Activated T-cell treated with anti-CD3 and anti-CD28 coated beads, Interleukin-2, amount 50 U/mL, for 24 hours (primary cell): ENCODE data around the gene SLC7A14.

Source experiments
- DNase-seq: peaks from one replicate; pipeline ENCODE4 v3.0.0-alpha.2; 2020
- H3K27ac Mint-ChIP-seq: 2 replicates; pipeline ENCODE4 v1.8.0; 2020; ENCODE audit warnings: mild to moderate bottlenecking, mixed read lengths
- H3K27me3 Mint-ChIP-seq: 2 replicates; pipeline ENCODE4 v1.8.0; 2020; ENCODE audit warnings: mixed read lengths
- H3K36me3 Mint-ChIP-seq: 2 replicates; pipeline ENCODE4 v1.8.0; 2020; ENCODE audit warnings: low read depth, mixed read lengths
- H3K4me1 Mint-ChIP-seq: 2 replicates; pipeline ENCODE4 v1.8.0; 2020; ENCODE audit warnings: low read depth, mixed read lengths
- H3K4me3 Mint-ChIP-seq: 2 replicates; pipeline ENCODE4 v1.8.0; 2020; ENCODE audit warnings: mild to moderate bottlenecking, moderate library complexity, mixed read lengths
- H3K9me3 Mint-ChIP-seq: 2 replicates; pipeline ENCODE4 v1.8.0; 2020; ENCODE audit warnings: mixed read lengths

SLC7A14 gene

GRCh38 chr3:170420307-170420821 lies 165.5 kb downstream of the SLC7A14 start:
- Mint-ChIP-seq H3K36me3 (no peaks in the 10 kb centered on the region), H3K4me1 (peaks cover 12% of the 10 kb centered on the region), H3K4me3 (no peak overlapping the region), H3K27ac (no peak overlapping the region), H3K27me3 (peaks cover 51% of the 10 kb centered on the region), H3K9me3 (no peaks in the 10 kb centered on the region)
- no peak for DNase-seq

DNA sequence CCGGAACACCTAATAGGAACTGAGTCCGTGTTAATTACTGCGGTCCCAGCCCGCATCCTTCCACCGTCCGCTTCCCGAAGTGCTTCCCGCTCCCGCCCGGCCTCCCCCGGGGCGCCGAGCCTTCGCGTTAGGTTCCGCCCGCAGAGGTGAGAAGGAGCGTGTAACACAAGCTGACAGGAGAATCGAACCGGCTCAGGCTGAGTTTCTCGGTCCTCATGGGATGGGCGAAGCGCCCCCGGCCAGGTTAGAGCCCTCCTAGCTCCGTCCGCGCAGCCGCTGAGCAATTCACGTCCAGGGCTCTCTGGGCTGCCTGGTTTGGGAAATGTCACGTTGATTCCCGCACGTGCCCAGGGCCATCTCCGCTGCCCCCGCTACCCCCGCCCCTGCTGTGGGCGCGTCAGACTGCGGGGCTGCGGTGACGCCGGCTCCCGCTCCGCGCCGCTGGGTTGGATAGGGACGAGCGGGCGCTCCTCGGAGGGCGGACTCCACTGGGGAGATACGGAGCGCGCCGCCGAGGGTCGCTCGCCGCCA lies 166.3 kb downstream of the SLC7A14 start:
- Mint-ChIP-seq H3K36me3 (no peaks in the 10 kb centered on the region), H3K27ac (no peak overlapping the region), H3K4me3 (no peak overlapping the region), H3K4me1 (peaks cover 13% of the 10 kb centered on the region), H3K9me3 (no peaks in the 10 kb centered on the region), H3K27me3 (peaks cover 52% of the 10 kb centered on the region)
- DNase-seq: peak; percentile 40

DNA sequence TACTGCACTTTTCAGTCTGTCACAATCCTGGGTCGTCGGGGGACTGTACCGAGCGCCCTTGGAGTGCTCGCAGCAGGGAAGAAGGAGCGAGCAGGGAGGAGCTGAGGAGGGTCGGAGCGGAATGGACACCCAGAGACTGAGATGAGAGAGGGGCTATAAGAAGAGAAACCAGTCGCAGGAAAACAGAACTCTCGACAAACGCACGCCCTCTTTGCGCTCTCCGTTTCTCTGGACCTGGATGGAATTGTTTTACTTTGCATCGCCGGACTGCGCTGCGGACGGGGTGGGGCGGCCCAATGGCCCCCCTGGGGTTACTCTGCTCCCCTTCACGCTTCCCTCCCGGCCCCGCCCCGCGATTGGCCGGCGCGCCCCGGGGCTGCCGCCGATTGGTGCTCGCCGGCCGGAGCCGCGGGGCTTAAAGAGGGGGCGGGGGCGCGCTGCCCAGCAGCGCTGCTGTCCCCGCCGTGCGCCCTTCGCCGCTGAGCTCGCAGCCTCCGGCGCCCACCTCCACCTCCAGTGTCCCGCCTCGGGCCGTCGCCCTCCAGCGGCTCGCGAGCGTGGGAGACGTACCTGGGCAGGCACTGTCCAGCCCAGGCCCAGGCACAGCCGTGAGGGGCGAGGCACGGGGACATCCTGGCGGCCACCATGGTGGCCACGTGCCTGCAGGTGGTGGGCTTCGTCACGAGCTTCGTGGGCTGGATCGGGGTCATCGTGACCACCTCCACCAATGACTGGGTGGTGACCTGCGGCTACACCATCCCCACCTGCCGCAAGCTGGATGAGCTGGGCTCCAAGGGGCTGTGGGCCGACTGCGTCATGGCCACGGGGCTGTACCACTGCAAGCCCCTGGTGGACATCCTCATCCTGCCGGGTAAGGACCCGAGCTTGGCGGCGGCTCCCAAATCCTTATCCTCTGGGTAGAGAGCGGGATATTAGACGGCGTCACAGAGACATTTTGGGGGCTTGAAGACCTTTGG lies 167.2 kb downstream of the SLC7A14 start, which contains the start of gene CLDN11:
Gene CLDN11, plus strand, starts transcription at position 447 of the 977 bp plus-strand sequence. Its CDS starts 199 bp downstream, at position 646.
- no peak for DNase-seq
- no peaks in the 10 kb centered on the region for H3K36me3 Mint-ChIP-seq
- no peak within 1 kb of the TSS for H3K27ac Mint-ChIP-seq
- no peaks in the 10 kb centered on the region for H3K9me3 Mint-ChIP-seq
- peak within 1 kb of the TSS; percentile 64 for H3K4me3 Mint-ChIP-seq
- H3K4me1 Mint-ChIP-seq: peaks cover 15% of the 10 kb centered on the region
- peaks cover 51% of the 10 kb centered on the region for H3K27me3 Mint-ChIP-seq

GRCh38 chr3:170417090-170417489 lies 168.8 kb downstream of the SLC7A14 start:
- Mint-ChIP-seq H3K4me3 (no peak overlapping the region), H3K9me3 (no peaks in the 10 kb centered on the region), H3K27ac (no peak overlapping the region), H3K27me3 (peaks cover 54% of the 10 kb centered on the region), H3K36me3 (no peaks in the 10 kb centered on the region), H3K4me1 (peaks cover 15% of the 10 kb centered on the region)
- no peak for DNase-seq

GRCh38 chr3:170414202-170414663 lies 171.6 kb downstream of the SLC7A14 start:
- DNase-seq: no peak
- no peak overlapping the region for H3K4me3 Mint-ChIP-seq
- no peaks in the 10 kb centered on the region for H3K36me3 Mint-ChIP-seq
- H3K9me3 Mint-ChIP-seq: no peaks in the 10 kb centered on the region
- no peak overlapping the region for H3K27ac Mint-ChIP-seq
- H3K27me3 Mint-ChIP-seq: peaks cover 29% of the 10 kb centered on the region
- peaks cover 10% of the 10 kb centered on the region for H3K4me1 Mint-ChIP-seq

- H3K4me3 Mint-ChIP-seq: no peak overlapping the region
- no peaks in the 10 kb centered on the region for H3K9me3 Mint-ChIP-seq
- DNase-seq: no peak
- H3K27ac Mint-ChIP-seq: no peak overlapping the region
- H3K36me3 Mint-ChIP-seq: no peaks in the 10 kb centered on the region
- peaks cover 23% of the 10 kb centered on the region for H3K27me3 Mint-ChIP-seq
- H3K4me1 Mint-ChIP-seq: peaks cover 5% of the 10 kb centered on the region
These were observed 172.6 kb downstream of the SLC7A14 start for GRCh38 chr3:170413291-170413690.

DNA sequence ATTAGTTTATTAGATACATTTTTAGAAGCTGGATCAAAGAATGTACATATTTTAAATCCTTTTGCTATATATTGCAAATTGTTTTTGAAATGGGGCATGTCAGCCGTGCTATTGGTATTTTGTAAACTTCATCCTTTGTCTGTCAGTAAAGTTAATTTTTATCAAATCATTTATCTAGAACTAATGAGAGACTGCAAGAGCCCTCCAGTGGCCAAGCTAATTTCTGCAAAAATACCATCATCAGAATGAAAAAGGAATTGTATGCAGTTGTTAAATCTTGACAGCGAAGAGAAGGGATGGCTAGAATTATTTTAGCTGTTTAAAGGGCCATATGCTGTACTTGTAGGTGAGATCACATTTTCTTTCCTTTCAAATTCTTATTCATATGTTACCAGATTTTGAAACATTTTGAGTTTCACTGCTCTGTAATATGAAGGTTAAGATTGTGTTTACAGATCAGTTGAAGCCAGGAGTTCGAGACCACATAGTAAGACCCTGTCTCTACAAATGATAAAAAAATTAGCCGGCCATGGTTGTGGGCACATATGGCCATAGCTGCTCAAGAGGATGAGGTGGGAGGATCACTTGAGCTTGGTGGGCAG lies 175.3 kb downstream of the SLC7A14 start:
- Mint-ChIP-seq H3K27me3 (peaks cover 5% of the 10 kb centered on the region), H3K4me3 (no peak overlapping the region), H3K27ac (no peak overlapping the region), H3K36me3 (no peaks in the 10 kb centered on the region), H3K9me3 (no peaks in the 10 kb centered on the region), H3K4me1 (peaks cover 3% of the 10 kb centered on the region)
- DNase-seq: no peak
